Measurements from ENCODE around the gene FGD2. TPM values are rescaled to one million over a fixed set of nuclear protein-coding genes. Genes with fewer than 3 reads are reported as not detected.

The FGD2 gene, protein sequence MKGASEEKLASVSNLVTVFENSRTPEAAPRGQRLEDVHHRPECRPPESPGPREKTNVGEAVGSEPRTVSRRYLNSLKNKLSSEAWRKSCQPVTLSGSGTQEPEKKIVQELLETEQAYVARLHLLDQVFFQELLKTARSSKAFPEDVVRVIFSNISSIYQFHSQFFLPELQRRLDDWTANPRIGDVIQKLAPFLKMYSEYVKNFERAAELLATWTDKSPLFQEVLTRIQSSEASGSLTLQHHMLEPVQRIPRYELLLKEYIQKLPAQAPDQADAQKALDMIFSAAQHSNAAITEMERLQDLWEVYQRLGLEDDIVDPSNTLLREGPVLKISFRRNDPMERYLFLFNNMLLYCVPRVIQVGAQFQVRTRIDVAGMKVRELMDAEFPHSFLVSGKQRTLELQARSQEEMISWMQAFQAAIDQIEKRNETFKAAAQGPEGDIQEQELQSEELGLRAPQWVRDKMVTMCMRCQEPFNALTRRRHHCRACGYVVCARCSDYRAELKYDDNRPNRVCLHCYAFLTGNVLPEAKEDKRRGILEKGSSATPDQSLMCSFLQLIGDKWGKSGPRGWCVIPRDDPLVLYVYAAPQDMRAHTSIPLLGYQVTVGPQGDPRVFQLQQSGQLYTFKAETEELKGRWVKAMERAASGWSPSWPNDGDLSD
- total RNA-seq, result not detected in 3 replicates

DNA sequence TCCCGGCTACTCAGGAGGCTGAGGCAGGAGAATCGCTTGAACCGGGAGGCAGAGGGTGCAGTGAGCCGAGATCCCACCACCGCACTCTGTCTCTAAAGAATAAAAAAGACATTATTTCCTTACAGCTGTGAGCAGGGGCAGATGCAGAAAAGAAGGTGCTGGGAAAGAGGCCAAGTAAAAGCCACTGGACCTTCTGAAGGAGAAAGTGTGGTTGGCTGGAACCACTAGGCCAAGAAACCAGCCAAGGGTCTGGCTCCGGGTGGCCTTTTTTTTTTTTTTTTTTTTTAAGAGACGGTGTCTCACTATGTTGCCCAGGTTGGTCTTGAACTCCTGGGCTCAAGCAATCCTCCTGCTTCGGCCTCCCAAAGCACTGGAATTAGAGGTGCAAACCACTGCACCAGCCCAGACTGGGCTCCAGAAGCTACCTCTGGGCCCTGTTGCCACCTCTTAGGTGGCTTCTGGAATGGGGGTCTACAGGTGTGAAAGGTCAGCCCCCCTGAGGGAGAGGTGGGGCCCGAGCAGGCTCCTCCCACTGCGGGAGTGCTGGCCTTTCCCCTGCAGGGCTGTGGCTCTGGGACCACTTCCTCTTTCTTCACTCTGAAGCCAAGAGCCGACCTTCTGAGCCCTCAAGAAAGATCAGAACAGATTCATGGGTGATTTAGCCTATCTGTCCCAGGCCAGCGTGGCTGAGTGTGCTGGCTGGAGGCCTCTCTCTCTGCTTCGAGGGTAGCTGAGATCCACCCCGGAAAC lies at the start of gene FGD2:
FGD2 (plus strand) TSS at position 595 of the 750 bp plus-strand sequence. CDS start 163 bp downstream, outside the sequence.
- H3K4me1 Mint-ChIP-seq, result no peaks in the 10 kb centered on the region
- no peaks in the 10 kb centered on the region for H3K36me3 Mint-ChIP-seq
- no peak for TF ChIP-seq CTCF (IDR thresholded peaks at IDR 0.05; ENCODE audit: unreplicated experiment)
- no peak within 1 kb of the TSS for H3K27ac Mint-ChIP-seq
- peaks cover 8% of the 10 kb centered on the region for H3K27me3 Mint-ChIP-seq (ENCODE audit: low read depth)
- no peak within 1 kb of the TSS for H3K4me3 Mint-ChIP-seq
- DNase-seq (ENCODE audit: low spot score in 2 of 2, unreplicated experiment in 2 of 2), result no peak
- H3K9me3 Mint-ChIP-seq, result no peaks in the 10 kb centered on the region

GRCh38 chr6:36955671-36956445 lies 49.6 kb upstream of the FGD2 start:
- DNase-seq (ENCODE audit: low spot score in 2 of 2, unreplicated experiment in 2 of 2), result no peak
- H3K4me3 Mint-ChIP-seq, result no peak overlapping the region
- no peak overlapping the region for H3K27ac Mint-ChIP-seq
- H3K36me3 Mint-ChIP-seq, result no peaks in the 10 kb centered on the region
- no peaks in the 10 kb centered on the region for H3K9me3 Mint-ChIP-seq
- TF ChIP-seq CTCF (IDR thresholded peaks at IDR 0.05; ENCODE audit: unreplicated experiment), result no peak
- H3K4me1 Mint-ChIP-seq, result peaks cover 1% of the 10 kb centered on the region
- H3K27me3 Mint-ChIP-seq (ENCODE audit: low read depth), result no peaks in the 10 kb centered on the region

DNA sequence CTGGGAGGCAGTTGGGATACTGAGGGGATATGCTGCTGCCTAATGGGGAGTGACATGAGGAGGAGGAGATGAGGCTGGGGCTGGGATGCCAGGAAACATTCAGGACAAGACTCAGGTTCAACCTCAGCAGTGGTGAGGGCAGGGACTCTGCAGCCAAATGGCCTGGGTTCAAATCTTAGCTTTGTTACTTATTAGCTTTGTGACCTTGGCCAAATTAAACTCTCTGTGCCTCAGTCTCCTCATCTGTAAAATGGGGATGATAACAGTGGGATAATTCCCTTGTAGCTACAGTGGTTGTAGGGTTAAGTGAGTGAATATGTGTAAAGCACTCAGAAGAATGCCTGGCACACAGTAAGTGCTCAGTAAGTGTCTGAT lies 49.0 kb upstream of the FGD2 start:
- Mint-ChIP-seq H3K9me3 (no peaks in the 10 kb centered on the region), H3K36me3 (no peaks in the 10 kb centered on the region), H3K4me3 (no peak overlapping the region), H3K27ac (no peak overlapping the region), H3K27me3 (ENCODE audit: low read depth) (no peaks in the 10 kb centered on the region), H3K4me1 (peaks cover 3% of the 10 kb centered on the region)
- no peak for TF ChIP-seq CTCF (IDR thresholded peaks at IDR 0.05; ENCODE audit: unreplicated experiment)
- no peak for DNase-seq (ENCODE audit: low spot score in 2 of 2, unreplicated experiment in 2 of 2)

GRCh38 chr6:36957773-36958271 lies 47.6 kb upstream of the FGD2 start:
- H3K27ac Mint-ChIP-seq, result no peak overlapping the region
- no peak for TF ChIP-seq CTCF (IDR thresholded peaks at IDR 0.05; ENCODE audit: unreplicated experiment)
- H3K27me3 Mint-ChIP-seq (ENCODE audit: low read depth), result no peaks in the 10 kb centered on the region
- H3K4me3 Mint-ChIP-seq, result no peak overlapping the region
- peaks cover 3% of the 10 kb centered on the region for H3K4me1 Mint-ChIP-seq
- H3K36me3 Mint-ChIP-seq, result no peaks in the 10 kb centered on the region
- no peaks in the 10 kb centered on the region for H3K9me3 Mint-ChIP-seq
- no peak for DNase-seq (ENCODE audit: low spot score in 2 of 2, unreplicated experiment in 2 of 2)
